MM.1S (cell line): ENCODE data around the gene FGGY.

Source experiments
- DNase-seq: peaks from one replicate; pipeline ENCODE4 v3.0.0-alpha.2; 2015
- H2AFZ ChIP-seq: fragments of 300-600 bp; sonication (generic); 2 replicates; pipeline ENCODE4 v1.6.0; 2016; ENCODE audit warnings: antibody characterized with exemption, low read length
- H3F3A ChIP-seq: fragments of 300-600 bp; sonication (generic); 2 replicates; pipeline ENCODE4 v1.6.1; 2016; ENCODE audit warnings: mild to moderate bottlenecking, antibody characterized with exemption, low read length, moderate library complexity, mixed read lengths; ENCODE audit not compliant: insufficient read depth
- H3K27ac ChIP-seq: fragments of 300-600 bp; sonication (generic); 2 replicates; pipeline ENCODE4 v1.5.1; 2016; ENCODE audit warnings: mild to moderate bottlenecking, low read length
- H3K27me3 ChIP-seq: fragments of 300-600 bp; sonication (generic); replicated peaks from 2 replicates; pipeline ENCODE4 v1.6.0; 2016; ENCODE audit warnings: low read length; ENCODE audit not compliant: insufficient read depth
- H3K36me3 ChIP-seq: fragments of 300-600 bp; sonication (generic); replicated peaks from 2 replicates; pipeline ENCODE4 v1.6.1; 2016; ENCODE audit warnings: mild to moderate bottlenecking, low read length, mixed read lengths; ENCODE audit not compliant: insufficient read depth
- H3K4me1 ChIP-seq: fragments of 300-600 bp; sonication (generic); 2 replicates; pipeline ENCODE4 v1.6.1; 2016; ENCODE audit warnings: low read length, mixed read lengths
- H3K4me2 ChIP-seq: fragments of 300-600 bp; sonication (generic); 2 replicates; pipeline ENCODE4 v1.6.0; 2016; ENCODE audit warnings: low read depth, low read length
- H3K4me3 ChIP-seq: fragments of 300-600 bp; sonication (generic); 2 replicates; pipeline ENCODE4 v1.5.1; 2016; ENCODE audit warnings: low read length, mixed read lengths
- H3K79me2 ChIP-seq: fragments of 300-600 bp; sonication (generic); 2 replicates; pipeline ENCODE4 v1.6.1; 2016; ENCODE audit warnings: mixed run types, low read length, mixed read lengths
- H3K9ac ChIP-seq: fragments of 300-600 bp; sonication (generic); 2 replicates; pipeline ENCODE4 v1.6.1; 2016; ENCODE audit warnings: low read length, mixed read lengths
- H3K9me2 ChIP-seq: fragments of 300-600 bp; sonication (generic); replicated peaks from 2 replicates; pipeline ENCODE4 v1.6.1; 2016; ENCODE audit warnings: mild to moderate bottlenecking, low read length, mixed read lengths; ENCODE audit not compliant: insufficient read depth
- H3K9me3 ChIP-seq: fragments of 300-600 bp; sonication (generic); replicated peaks from 2 replicates; pipeline ENCODE4 v1.6.1; 2016; ENCODE audit warnings: mild to moderate bottlenecking, low read length, mixed read lengths; ENCODE audit not compliant: insufficient read depth
- H4K20me1 ChIP-seq: fragments of 300-600 bp; sonication (generic); 2 replicates; pipeline ENCODE4 v1.6.1; 2016; ENCODE audit warnings: mild to moderate bottlenecking, low read length, moderate library complexity, mixed read lengths; ENCODE audit not compliant: insufficient read depth
- CTCF ChIP-seq: fragments of 300-600 bp; sonication (generic); IDR thresholded peaks from 2 replicates; pipeline ENCODE4 v1.5.1; 2016; ENCODE audit warnings: antibody characterized with exemption, low read length, mixed read lengths
- EZH2 ChIP-seq: fragments of 300-600 bp; sonication (generic); optimal IDR thresholded peaks from 2 replicates; pipeline ENCODE3; 2017; ENCODE audit warnings: low read depth, mild to moderate bottlenecking, antibody characterized with exemption, low read length, mixed read lengths
- EZH2phosphoT487 ChIP-seq: fragments of 300-600 bp; sonication (generic); IDR thresholded peaks from 2 replicates; pipeline ENCODE4 v1.6.1; 2018; ENCODE audit warnings: antibody characterized with exemption, low read length

The FGGY gene

GRCh38 chr1:59690171-59690930, 393.5 kb downstream of the FGGY start:
- Histone ChIP-seq H3K27ac (no peak overlapping the region), H2AFZ (no peak overlapping the region), H3K9me3 (no peaks in the 10 kb centered on the region), H3K9me2 (no peaks in the 10 kb centered on the region), H3K9ac (no peak overlapping the region), H3F3A (no peaks in the 10 kb centered on the region), H3K4me2 (no peak overlapping the region), H4K20me1 (no peaks in the 10 kb centered on the region), H3K79me2 (no peaks in the 10 kb centered on the region), H3K4me1 (no peaks in the 10 kb centered on the region), H3K36me3 (no peaks in the 10 kb centered on the region), H3K4me3 (no peak overlapping the region), H3K27me3 (no peaks in the 10 kb centered on the region)
- no peak for DNase-seq
- no peak for TF ChIP-seq EZH2
- TF ChIP-seq CTCF, result no peak
- no peak for TF ChIP-seq EZH2phosphoT487

DNA sequence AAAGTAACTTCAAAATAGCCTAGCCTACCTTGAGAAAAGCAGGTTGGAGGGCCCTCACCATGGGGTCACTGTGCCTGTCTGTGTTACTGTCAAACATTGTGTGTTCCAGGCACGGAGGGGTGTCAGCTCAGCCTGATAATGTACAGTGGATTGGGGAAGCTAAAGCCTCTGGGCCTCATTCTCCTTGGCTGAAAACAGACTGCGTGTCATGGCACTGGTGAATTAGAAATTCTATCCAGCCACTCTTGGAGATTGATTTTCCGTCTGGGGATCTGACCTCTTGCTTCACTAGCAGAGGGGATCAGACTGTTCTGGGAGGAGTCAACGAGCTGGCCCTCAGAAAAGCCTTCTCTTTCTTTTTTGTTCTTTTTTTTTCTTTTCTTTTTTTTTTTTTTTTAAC, 394.4 kb downstream of the FGGY start:
- no peaks in the 10 kb centered on the region for H3K4me1 ChIP-seq
- H3K27me3 ChIP-seq, result no peaks in the 10 kb centered on the region
- no peaks in the 10 kb centered on the region for H3K36me3 ChIP-seq
- no peaks in the 10 kb centered on the region for H3K9me2 ChIP-seq
- no peaks in the 10 kb centered on the region for H3F3A ChIP-seq
- no peak overlapping the region for H3K9ac ChIP-seq
- DNase-seq, result no peak
- H3K4me3 ChIP-seq, result no peak overlapping the region
- no peak overlapping the region for H3K27ac ChIP-seq
- H4K20me1 ChIP-seq, result no peaks in the 10 kb centered on the region
- H3K9me3 ChIP-seq, result no peaks in the 10 kb centered on the region
- H2AFZ ChIP-seq, result no peak overlapping the region
- TF ChIP-seq EZH2phosphoT487 (no peak), EZH2 (no peak), CTCF (no peak)
- no peak overlapping the region for H3K4me2 ChIP-seq
- H3K79me2 ChIP-seq, result no peaks in the 10 kb centered on the region

DNA sequence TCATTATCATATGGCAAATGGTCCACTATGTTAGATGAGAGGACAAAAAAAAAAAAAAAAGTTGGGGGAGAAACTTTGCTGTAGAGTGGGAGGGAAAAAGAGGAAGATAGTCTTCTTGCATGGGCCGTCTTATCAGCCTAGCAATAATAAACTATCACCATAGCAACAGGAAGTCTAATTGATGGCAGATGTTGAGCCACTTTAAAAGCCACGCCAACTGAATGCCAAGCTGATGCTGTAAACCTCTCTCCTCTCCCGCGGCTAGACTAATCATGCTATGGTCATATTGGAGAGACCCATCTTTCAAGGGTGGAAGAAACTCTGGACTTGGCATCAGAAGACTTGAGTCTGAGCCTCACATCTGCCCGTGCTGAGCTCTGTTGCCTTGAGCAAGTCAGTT, 395.7 kb downstream of the FGGY start:
- Histone ChIP-seq H3K9me2 (no peaks in the 10 kb centered on the region), H3K9ac (no peak overlapping the region), H3K4me3 (no peak overlapping the region), H4K20me1 (no peaks in the 10 kb centered on the region), H2AFZ (no peak overlapping the region), H3K4me1 (peaks cover 11% of the 10 kb centered on the region), H3K79me2 (no peaks in the 10 kb centered on the region), H3F3A (no peaks in the 10 kb centered on the region), H3K27me3 (no peaks in the 10 kb centered on the region), H3K9me3 (no peaks in the 10 kb centered on the region), H3K36me3 (no peaks in the 10 kb centered on the region), H3K4me2 (no peak overlapping the region), H3K27ac (no peak overlapping the region)
- TF ChIP-seq EZH2phosphoT487, result no peak
- no peak for TF ChIP-seq EZH2
- TF ChIP-seq CTCF, result no peak
- no peak for DNase-seq
